CD4-positive, alpha-beta T cell (primary cell): ENCODE data around the gene SSR3. TPM values are rescaled to one million over a fixed set of nuclear protein-coding genes. Genes with fewer than 3 reads are reported as not detected.

Experiments used
- ATAC-seq: fragments of 200-7000 bp; cut with Tn5 transposase; one replicate; pipeline ENCODE4 v1.10.0; 2022; ENCODE audit warnings: mild to moderate bottlenecking; ENCODE audit not compliant: poor library complexity
- CTCF ChIA-PET: fragments of 350-600 bp; sonication (Branson Sonifier 250); formaldehyde crosslinking; loops from one replicate; lab custom pipeline; 2021; ENCODE audit warnings: antibody characterized with exemption, inconsistent platforms; lab: Charles Lee
- POLR2A ChIA-PET: fragments of 350-600 bp; sonication (Branson Sonifier 250); formaldehyde crosslinking; loops from one replicate; lab custom pipeline; 2021; ENCODE audit warnings: antibody characterized with exemption, inconsistent platforms; lab: Charles Lee
- DNase-seq, 14 experiments: peaks; one replicate each; pipeline ENCODE4 v3.0.0-alpha.2; 2013 to 2020; ENCODE audit warnings: mixed read lengths in 2 of 14
- H3K27ac ChIP-seq, 2 donors: one replicate each; pipeline versions ENCODE4 v1.5.1 to v1.7.0; 2013; ENCODE audit warnings: low read length in 2 of 2, low read depth in 1 of 2, mild to moderate bottlenecking in 1 of 2
- H3K27me3 ChIP-seq, 2 experiments: 1 replicate in 1 of 2; 2 replicates in 1 of 2; pipeline versions ENCODE4 v1.6.1 to v1.7.0; 2013; ENCODE audit warnings: low read length in 2 of 2, control low read depth in 1 of 2, mild to moderate bottlenecking in 1 of 2, moderate library complexity in 1 of 2; ENCODE audit not compliant: insufficient read depth in 2 of 2, control insufficient read depth in 1 of 2
- H3K36me3 ChIP-seq: one replicate; pipeline ENCODE4 v1.6.1; 2013; ENCODE audit warnings: low read length, control low read depth; ENCODE audit not compliant: insufficient read depth
- H3K4me1 ChIP-seq: one replicate; pipeline ENCODE4 v1.6.1; 2013; ENCODE audit warnings: low read length, control low read depth; ENCODE audit not compliant: insufficient read depth
- H3K4me3 ChIP-seq: one replicate; pipeline ENCODE4 v1.5.1; 2013; ENCODE audit warnings: mild to moderate bottlenecking, low read length, moderate library complexity
- H3K9me3 ChIP-seq, 2 experiments: 1 replicate in 1 of 2; 2 replicates in 1 of 2; pipeline versions ENCODE4 v1.6.1 to v1.7.0; 2013; ENCODE audit warnings: low read length in 2 of 2, mild to moderate bottlenecking in 2 of 2, control low read depth in 1 of 2, moderate library complexity in 1 of 2; ENCODE audit not compliant: control insufficient read depth in 1 of 2, insufficient read depth in 1 of 2
- H3K27ac Mint-ChIP-seq: one replicate; pipeline ENCODE4 v1.8.0; 2020; ENCODE audit warnings: mixed read lengths
- H3K27me3 Mint-ChIP-seq: one replicate; pipeline ENCODE4 v1.8.0; 2021; ENCODE audit warnings: mixed read lengths
- H3K36me3 Mint-ChIP-seq: one replicate; pipeline ENCODE4 v1.8.0; 2021; ENCODE audit warnings: low read depth, mixed read lengths
- H3K4me1 Mint-ChIP-seq: one replicate; pipeline ENCODE4 v1.8.0; 2021; ENCODE audit warnings: low read depth, mixed read lengths
- H3K4me3 Mint-ChIP-seq: one replicate; pipeline ENCODE4 v1.8.0; 2020; ENCODE audit warnings: mild to moderate bottlenecking, mixed read lengths
- H3K9me3 Mint-ChIP-seq: one replicate; pipeline ENCODE4 v1.8.0; 2020; ENCODE audit warnings: mixed read lengths
- CTCF ChIP-seq: fragments of 200-600 bp; IDR thresholded peaks from one replicate; pipeline ENCODE4 v1.8.0; 2022; ENCODE audit warnings: antibody characterized with exemption, mild to moderate bottlenecking
- intact Hi-C, 2 experiments: fragments of 100-400 bp; cut with DNase I in 1 of 2; cut with micrococcal nuclease in 1 of 2; formaldehyde crosslinking; loops; one replicate each; pipeline versions ENCODE4 v1.15.1 to v1.9.0; 2023 to 2025; cut with DNase I, micrococcal nuclease
- total RNA-seq, 174 experiments: library from RNA in 2 of 174; stranded (reverse) in 2 of 174; gene quantifications; one replicate each; pipeline ENCODE4 v1.2.3 and lab custom pipeline; 2021 to 2026

Gene SSR3
- total RNA-seq, 2 experiments from 2014 or later, result 78.8 to 79.5 TPM

GRCh38 chr3:156554515-156554841 lies 439 bp downstream of the SSR3 start:
- peak overlapping the region; percentile 97 for H3K4me3 Mint-ChIP-seq
- CTCF ChIA-PET, result interaction anchor here (0.7 to 2.2 kb wide), 8 partner anchors 14 to 583 kb away, joined by 3 to 12 read pairs (median 4); partner anchors contain the start of gene TIPARP
- no peaks in the 10 kb centered on the region for H3K27me3 ChIP-seq
- H3K4me1 Mint-ChIP-seq, result peaks cover 53% of the 10 kb centered on the region
- intact Hi-C loops, result loop anchor here (2.0 to 10.0 kb wide), 6 partner anchors 260 to 690 kb away; no protein-coding TSS in a partner anchor
- TF ChIP-seq CTCF, result no peak
- H3K4me1 ChIP-seq, result peaks cover 19% of the 10 kb centered on the region
- peaks cover 16% of the 10 kb centered on the region for H3K36me3 ChIP-seq
- DNase-seq (no peak), ATAC-seq (peak; percentile 18)
- H3K4me3 ChIP-seq, result peak overlapping the region; percentile 65
- no peaks in the 10 kb centered on the region for H3K9me3 Mint-ChIP-seq
- peak overlapping the region; percentile 90 for H3K27ac Mint-ChIP-seq
- POLR2A ChIA-PET, result interaction anchor here (0.8 to 3.2 kb wide), 33 partner anchors 11 to 1556 kb away, joined by 3 to 91 read pairs (median 5); partner anchors contain the start of genes CCNL1, GMPS, LEKR1 and RSRC1
- H3K9me3 ChIP-seq, result no peaks in the 10 kb centered on the region
- peaks cover 5% of the 10 kb centered on the region for H3K27me3 Mint-ChIP-seq
- H3K36me3 Mint-ChIP-seq, result peaks cover 55% of the 10 kb centered on the region
- H3K27ac ChIP-seq, result peak overlapping the region; percentile 48 to 76

GRCh38 chr3:156553705-156554356 lies 1.1 kb downstream of the SSR3 start:
- ATAC-seq (no peak), DNase-seq (peak in 3 of 14 experiments; percentile 3 to 22 (median 20))
- Histone ChIP-seq H3K36me3 (peaks cover 20% of the 10 kb centered on the region), H3K9me3 (no peaks in the 10 kb centered on the region), H3K27me3 (no peaks in the 10 kb centered on the region), H3K4me3 (peak overlapping the region; percentile 65), H3K27ac (no peak overlapping the region), H3K4me1 (peaks cover 19% of the 10 kb centered on the region)
- TF ChIP-seq CTCF, result no peak
- H3K4me1 Mint-ChIP-seq, result peaks cover 53% of the 10 kb centered on the region
- CTCF ChIA-PET, result interaction anchor here (1.3 to 2.2 kb wide), 6 partner anchors 44 to 584 kb away, joined by 4 to 12 read pairs (median 4); partner anchors contain the start of gene TIPARP
- intact Hi-C loops, result loop anchor here (2.0 to 10.0 kb wide), 6 partner anchors 261 to 689 kb away; no protein-coding TSS in a partner anchor
- H3K27me3 Mint-ChIP-seq, result peaks cover 5% of the 10 kb centered on the region
- H3K9me3 Mint-ChIP-seq, result no peaks in the 10 kb centered on the region
- peak overlapping the region; percentile 90 for H3K27ac Mint-ChIP-seq
- POLR2A ChIA-PET, result interaction anchor here (1.0 to 3.2 kb wide), 17 partner anchors 10 to 683 kb away, joined by 3 to 91 read pairs (median 10); partner anchors contain the start of genes CCNL1, GMPS and TIPARP
- H3K36me3 Mint-ChIP-seq, result peaks cover 62% of the 10 kb centered on the region
- peak overlapping the region; percentile 97 for H3K4me3 Mint-ChIP-seq

- DNase-seq (no peak), ATAC-seq (no peak)
- Mint-ChIP-seq H3K27ac (peak overlapping the region; percentile 90), H3K27me3 (peaks cover 5% of the 10 kb centered on the region), H3K4me1 (peaks cover 53% of the 10 kb centered on the region), H3K9me3 (no peaks in the 10 kb centered on the region), H3K4me3 (peak overlapping the region; percentile 97), H3K36me3 (peaks cover 71% of the 10 kb centered on the region)
- no peak for TF ChIP-seq CTCF
- Histone ChIP-seq H3K36me3 (peaks cover 29% of the 10 kb centered on the region), H3K27me3 (no peaks in the 10 kb centered on the region), H3K4me3 (no peak overlapping the region), H3K9me3 (no peaks in the 10 kb centered on the region), H3K4me1 (peaks cover 19% of the 10 kb centered on the region), H3K27ac (no peak overlapping the region)
- intact Hi-C loops, result loop anchor here (5.0 to 10.0 kb wide), 5 partner anchors 262 to 688 kb away; no protein-coding TSS in a partner anchor
- ChIA-PET POLR2A (no interaction called here), CTCF (no interaction called here)
Observed at GRCh38 chr3:156552973-156553372, 1.9 kb downstream of the SSR3 start.
